IMR-90 (cell line): ENCODE data around the gene SART1. TPM values are rescaled to one million over a fixed set of nuclear protein-coding genes. Genes with fewer than 3 reads are reported as not detected.

Experiments
- ATAC-seq: fragments of 200-7000 bp; cut with Tn5 transposase; 2 replicates; pipeline ENCODE4 v1.9.1; 2020; ENCODE audit warnings: low read depth, mild to moderate bottlenecking, moderate library complexity
- BruUV-seq: library from RNA; stranded (reverse); fragments of 400-500 nt; replicated peaks from 2 replicates; lab custom pipeline; 2021; lab: Mats Ljungman, UMichigan
- CTCF ChIA-PET: fragments of 300-600 bp; formaldehyde crosslinking; extraction: SDS; loops from one replicate; lab custom pipeline; 2021; ENCODE audit warnings: antibody characterized with exemption; lab: Yijun Ruan, JAX
- POLR2A ChIA-PET: fragments of 300-600 bp; sonication (Branson Sonifier 250); formaldehyde crosslinking; loops from one replicate; lab custom pipeline; 2022; ENCODE audit warnings: antibody characterized with exemption; ENCODE audit not compliant: unreplicated experiment; lab: Charles Lee
- DNase-seq: peaks from one replicate; pipeline ENCODE4 v3.0.0; 2013
- H2AFZ ChIP-seq: replicated peaks from 2 replicates; pipeline ENCODE3; 2013; ENCODE audit warnings: low read length, mild to moderate bottlenecking; ENCODE audit not compliant: poor library complexity
- H2AK5ac ChIP-seq: 2 replicates; pipeline ENCODE4 v1.6.1; 2013; ENCODE audit warnings: low read depth, low read length, inconsistent platforms
- H2AK9ac ChIP-seq: replicated peaks from 2 replicates; pipeline ENCODE3; 2013; ENCODE audit warnings: mild to moderate bottlenecking, low read depth, low read length, moderate library complexity; ENCODE audit not compliant: poor library complexity
- H2BK120ac ChIP-seq: 2 replicates; pipeline ENCODE4 v1.6.1; 2013; ENCODE audit warnings: low read depth, low read length, inconsistent platforms
- H2BK15ac ChIP-seq: 3 replicates; pipeline ENCODE4 v1.6.1; 2013; ENCODE audit warnings: low read depth, low read length, inconsistent platforms
- H2BK20ac ChIP-seq: 2 replicates; pipeline ENCODE4 v1.6.1; 2013; ENCODE audit warnings: low read depth, mild to moderate bottlenecking, inconsistent platforms, low read length, moderate library complexity
- H2BK5ac ChIP-seq: 2 replicates; pipeline ENCODE4 v1.6.1; 2013; ENCODE audit warnings: mild to moderate bottlenecking, low read depth, low read length, inconsistent platforms; ENCODE audit not compliant: poor library complexity, severe bottlenecking
- H3K14ac ChIP-seq: replicated peaks from 2 replicates; pipeline ENCODE4 v1.6.1; 2013; ENCODE audit warnings: low read depth, low read length, inconsistent platforms
- H3K18ac ChIP-seq: 2 replicates; pipeline ENCODE4 v1.6.1; 2013; ENCODE audit warnings: low read depth, low read length, control low read depth
- H3K23ac ChIP-seq: 2 replicates; pipeline ENCODE4 v1.6.1; 2013; ENCODE audit warnings: low read depth, low read length, inconsistent platforms
- H3K27ac ChIP-seq: 2 replicates; pipeline ENCODE4 v1.5.1; 2013; ENCODE audit warnings: mild to moderate bottlenecking, control low read depth, low read length; ENCODE audit not compliant: insufficient read depth
- H3K27me3 ChIP-seq: 2 replicates; pipeline ENCODE4 v1.6.1; 2013; ENCODE audit warnings: low read length; ENCODE audit not compliant: control insufficient read depth, insufficient read depth
- H3K36me3 ChIP-seq: 2 replicates; pipeline ENCODE4 v1.6.1; 2013; ENCODE audit warnings: low read length, mixed read lengths; ENCODE audit not compliant: control insufficient read depth, insufficient read depth
- H3K4ac ChIP-seq: 2 replicates; pipeline ENCODE4 v1.6.1; 2013; ENCODE audit warnings: low read depth, low read length, inconsistent platforms
- H3K4me1 ChIP-seq: 2 replicates; pipeline ENCODE4 v1.6.1; 2013; ENCODE audit warnings: low read length, mixed read lengths; ENCODE audit not compliant: control insufficient read depth, insufficient read depth
- H3K4me2 ChIP-seq: 2 replicates; pipeline ENCODE4 v1.6.1; 2013; ENCODE audit warnings: low read depth, mild to moderate bottlenecking, control low read depth, low read length, moderate library complexity
- H3K4me3 ChIP-seq: 2 replicates; pipeline ENCODE4 v1.5.1; 2013; ENCODE audit warnings: low read depth, mild to moderate bottlenecking, control low read depth, low read length, moderate library complexity; ENCODE audit not compliant: insufficient read depth
- H3K56ac ChIP-seq: 2 replicates; pipeline ENCODE4 v1.6.1; 2013; ENCODE audit warnings: low read length, inconsistent platforms; ENCODE audit not compliant: insufficient read depth; ENCODE audit errors: extremely low read depth
- H3K79me1 ChIP-seq, 2 experiments: 2 replicates each; pipeline ENCODE4 v1.6.1; 2013; ENCODE audit warnings: low read length in 2 of 2, inconsistent platforms in 1 of 2, low read depth in 1 of 2
- H3K9ac ChIP-seq: 2 replicates; pipeline ENCODE4 v1.6.1; 2013; ENCODE audit warnings: low read depth, low read length, control low read depth
- H3K9me1 ChIP-seq: 2 replicates; pipeline ENCODE4 v1.6.1; 2013; ENCODE audit warnings: low read length, inconsistent platforms; ENCODE audit not compliant: insufficient read depth
- H3K9me3 ChIP-seq: 2 replicates; pipeline ENCODE4 v1.6.1; 2013; ENCODE audit warnings: low read length; ENCODE audit not compliant: control insufficient read depth, insufficient read depth
- H4K20me1 ChIP-seq: 2 replicates; pipeline ENCODE4 v1.6.1; 2013; ENCODE audit warnings: low read length, inconsistent platforms; ENCODE audit not compliant: insufficient read depth
- H4K5ac ChIP-seq: 2 replicates; pipeline ENCODE4 v1.6.1; 2013; ENCODE audit warnings: mild to moderate bottlenecking, low read depth, low read length, control low read depth
- H4K8ac ChIP-seq, 2 experiments: 2 replicates each; pipeline ENCODE4 v1.6.1; 2013; ENCODE audit warnings: low read depth in 2 of 2, low read length in 2 of 2, control low read depth in 1 of 2, inconsistent platforms in 1 of 2
- H4K91ac ChIP-seq: 2 replicates; pipeline ENCODE4 v1.6.1; 2013; ENCODE audit warnings: low read depth, low read length, inconsistent platforms; ENCODE audit not compliant: insufficient read depth
- BHLHE40 ChIP-seq: fragments of 150-350 bp; IDR thresholded peaks from 2 replicates; pipeline ENCODE4 v1.6.1; 2016; ENCODE audit warnings: mild to moderate bottlenecking, low read depth, low read length
- CEBPB ChIP-seq: IDR thresholded peaks from 2 replicates; pipeline ENCODE4 v1.6.1; 2012; ENCODE audit warnings: low read depth, low read length, improper control_type of control experiment
- FOS ChIP-seq: fragments of 150-350 bp; IDR thresholded peaks from 2 replicates; pipeline ENCODE4 v1.6.1; 2016; ENCODE audit warnings: low read depth, low read length
- MAZ ChIP-seq: IDR thresholded peaks from 2 replicates; pipeline ENCODE4 v1.6.1; 2012; ENCODE audit warnings: low read depth, mild to moderate bottlenecking, low read length, improper control_type of control experiment, moderate library complexity, borderline replicate concordance
- MXI1 ChIP-seq: IDR thresholded peaks from 2 replicates; pipeline ENCODE4 v1.6.1; 2012; ENCODE audit warnings: low read depth, mild to moderate bottlenecking, low read length, moderate library complexity, borderline replicate concordance
- NFE2L2 ChIP-seq: fragments of 150-350 bp; IDR thresholded peaks from 2 replicates; pipeline ENCODE4 v1.6.1; 2016; ENCODE audit warnings: low read depth, mild to moderate bottlenecking, low read length
- POLR2A ChIP-seq: IDR thresholded peaks from 2 replicates; pipeline ENCODE4 v1.6.1; 2012; ENCODE audit warnings: mild to moderate bottlenecking, low read depth, low read length
- RFX5 ChIP-seq: IDR thresholded peaks from 2 replicates; pipeline ENCODE4 v1.8.0; 2012; ENCODE audit warnings: low read depth, mild to moderate bottlenecking, low read length, moderate library complexity
- SMC3 ChIP-seq: fragments of 150-350 bp; IDR thresholded peaks from 2 replicates; pipeline ENCODE4 v1.6.1; 2016; ENCODE audit warnings: low read depth, mild to moderate bottlenecking, antibody characterized with exemption, low read length, moderate library complexity
- WGBS, 2 experiments: methylation state at CpG; one replicate each; pipeline versions ENCODE4 v1.1.5 to v1.1.7; 2013; ENCODE audit warnings: missing lambda C conversion rate in 2 of 2; ENCODE audit not compliant: insufficient read length in 1 of 2; ENCODE audit errors: extremely low coverage in 2 of 2; 5-methylcytosine and 5-hydroxymethylcytosine counted together
- dilution Hi-C: fragments of 300-500 bp; cut with HindIII; formaldehyde crosslinking; loops from one replicate; pipeline ENCODE4 v1.14.3; 2018; ENCODE audit warnings: low sequenced_read_pairs; ENCODE audit not compliant: unreplicated experiment
- in situ Hi-C: fragments of 300-500 bp; cut with MboI; formaldehyde crosslinking; loops from 3 replicates; pipeline ENCODE4 v1.14.3; 2019; ENCODE audit warnings: low sequenced_read_pairs, inconsistent platforms, mixed read lengths
- intact Hi-C: fragments of 100-400 bp; cut with micrococcal nuclease; formaldehyde crosslinking; loops from 2 replicates; pipeline ENCODE4 v1.10.0; 2022
- polyA plus RNA-seq, 3 experiments: library from polyadenylated mRNA; depleted of rRNA; stranded (reverse); fragments of >200 nt; gene quantifications; 2 replicates each; pipeline ENCODE4 v1.2.3, GENCODE V29; 2012; ENCODE audit warnings: low replicate concordance in 1 of 3
- total RNA-seq: library from RNA; depleted of rRNA; stranded (reverse); fragments of >200 nt; gene quantifications from 2 replicates; pipeline ENCODE4 v1.2.3, GENCODE V29; 2012
- TF ChIP-seq, protein P1 (sequence below): conservative IDR thresholded peaks from 2 replicates; pipeline ENCODE4 v1.5.1; 2012; ENCODE audit warnings: mild to moderate bottlenecking, low read depth, low read length, improper control_type of control experiment

SART1 gene
- total and polyA plus RNA-seq, 2 of the 4 experiments (the other 2 are of a cell fraction): 25.5 to 43.5 TPM

GRCh38 chr11:65925397-65925796, 36.1 kb upstream of the SART1 start:
- intact Hi-C loops (no loop called here), dilution Hi-C loops (no loop called here), in situ Hi-C loops (no loop called here)
- ATAC-seq (no peak), DNase-seq (no peak)
- Histone ChIP-seq H3K14ac (no peak overlapping the region), H4K8ac (no peak overlapping the region), H2BK5ac (no peak overlapping the region), H4K91ac (no peak overlapping the region), H2BK120ac (no peak overlapping the region), H3K27ac (no peak overlapping the region), H2AK5ac (no peak overlapping the region), H4K5ac (no peak overlapping the region), H3K36me3 (peaks cover 30% of the 10 kb centered on the region), H3K27me3 (no peaks in the 10 kb centered on the region), H3K18ac (no peak overlapping the region), H3K56ac (no peak overlapping the region), H2BK20ac (no peak overlapping the region), H3K4me2 (no peak overlapping the region), H2BK15ac (no peak overlapping the region), H3K9me1 (no peaks in the 10 kb centered on the region; the same call in 1 of the 2 replicates), H3K4me3 (no peak overlapping the region), H3K4ac (no peak overlapping the region), H4K20me1 (peaks cover 4% of the 10 kb centered on the region; the same call in 1 of the 2 replicates), H3K23ac (no peak overlapping the region), H3K79me1 (peaks cover 12 to 38% of the 10 kb centered on the region in 2 experiments), H3K9me3 (no peaks in the 10 kb centered on the region), H2AK9ac (no peak overlapping the region), H2AFZ (no peak overlapping the region), H3K4me1 (peaks cover 6% of the 10 kb centered on the region), H3K9ac (no peak overlapping the region)
- no TSS peak for BruUV-seq
- ChIA-PET CTCF (no interaction called here), POLR2A (interaction anchor here (0.6 kb wide), 1 partner anchor 214 kb away, joined by 4 read pairs; no protein-coding TSS in a partner anchor)
- TF ChIP-seq NFE2L2: no peak
- no peak for TF ChIP-seq MXI1
- TF ChIP-seq, protein P1, sequence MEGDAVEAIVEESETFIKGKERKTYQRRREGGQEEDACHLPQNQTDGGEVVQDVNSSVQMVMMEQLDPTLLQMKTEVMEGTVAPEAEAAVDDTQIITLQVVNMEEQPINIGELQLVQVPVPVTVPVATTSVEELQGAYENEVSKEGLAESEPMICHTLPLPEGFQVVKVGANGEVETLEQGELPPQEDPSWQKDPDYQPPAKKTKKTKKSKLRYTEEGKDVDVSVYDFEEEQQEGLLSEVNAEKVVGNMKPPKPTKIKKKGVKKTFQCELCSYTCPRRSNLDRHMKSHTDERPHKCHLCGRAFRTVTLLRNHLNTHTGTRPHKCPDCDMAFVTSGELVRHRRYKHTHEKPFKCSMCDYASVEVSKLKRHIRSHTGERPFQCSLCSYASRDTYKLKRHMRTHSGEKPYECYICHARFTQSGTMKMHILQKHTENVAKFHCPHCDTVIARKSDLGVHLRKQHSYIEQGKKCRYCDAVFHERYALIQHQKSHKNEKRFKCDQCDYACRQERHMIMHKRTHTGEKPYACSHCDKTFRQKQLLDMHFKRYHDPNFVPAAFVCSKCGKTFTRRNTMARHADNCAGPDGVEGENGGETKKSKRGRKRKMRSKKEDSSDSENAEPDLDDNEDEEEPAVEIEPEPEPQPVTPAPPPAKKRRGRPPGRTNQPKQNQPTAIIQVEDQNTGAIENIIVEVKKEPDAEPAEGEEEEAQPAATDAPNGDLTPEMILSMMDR: no peak
- TF ChIP-seq FOS: no peak
- no peak for TF ChIP-seq BHLHE40
- TF ChIP-seq RFX5: no peak
- no peak for TF ChIP-seq SMC3
- TF ChIP-seq MAZ: no peak
- TF ChIP-seq CEBPB: no peak
- no peak for TF ChIP-seq POLR2A
- no CpG with 5 or more reads among the region's 2 CpGs for WGBS, 2 experiments
